HG02938 (cell line): ENCODE data around the gene KCNIP4.
"Not testable (repeated sequence)": the region's sequence is repeated elsewhere in the genome, so short reads cannot be mapped to it uniquely, and the experiment has no call there.

Source experiments
- ATAC-seq: cut with Tn5 transposase; IDR thresholded peaks from one replicate; pipeline ENCODE4 v1.9.1; 2021; ENCODE audit warnings: mild to moderate bottlenecking, moderate library complexity; ENCODE audit not compliant: unreplicated experiment

KCNIP4 gene

DNA sequence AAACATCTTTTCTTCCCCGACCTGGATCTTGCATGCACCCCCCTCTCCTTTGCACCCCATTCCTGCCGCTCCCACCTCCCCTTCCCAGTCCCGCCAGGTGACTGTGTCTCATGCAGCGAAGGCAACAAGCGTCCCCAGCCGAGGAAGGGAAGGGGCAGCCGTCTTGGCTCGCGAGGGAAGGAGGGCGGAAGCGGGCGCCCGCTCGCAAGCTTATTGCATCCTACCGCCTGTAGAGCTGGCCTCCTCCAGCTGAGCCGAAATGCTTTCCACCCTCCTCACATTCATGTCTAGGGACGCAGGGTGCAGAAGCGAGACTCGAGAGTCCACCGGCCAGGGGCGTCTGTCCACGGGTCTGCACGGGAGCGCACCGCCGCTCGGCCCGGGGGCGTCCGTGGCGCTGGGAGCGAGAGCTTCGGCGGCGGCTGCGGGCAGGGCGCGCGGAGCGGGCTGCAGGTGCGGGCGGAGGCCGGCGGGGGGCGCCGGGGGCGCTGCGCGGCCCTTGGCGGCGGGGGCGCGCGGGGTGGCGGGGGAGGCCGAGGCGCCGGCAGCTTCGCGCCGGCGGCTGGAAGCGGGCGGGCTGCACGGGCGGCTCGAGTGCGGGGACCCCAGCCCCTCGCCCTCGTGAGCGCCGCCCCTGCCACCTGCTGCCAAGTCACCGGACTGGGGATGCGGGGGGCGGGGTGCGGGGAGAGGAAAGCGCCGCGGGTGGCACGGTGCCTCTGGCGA lies at the start of gene KCNIP4:
TSS of gene KCNIP4 (minus strand) at position 426 of the 726 bp plus-strand sequence.
- no peak for ATAC-seq

DNA sequence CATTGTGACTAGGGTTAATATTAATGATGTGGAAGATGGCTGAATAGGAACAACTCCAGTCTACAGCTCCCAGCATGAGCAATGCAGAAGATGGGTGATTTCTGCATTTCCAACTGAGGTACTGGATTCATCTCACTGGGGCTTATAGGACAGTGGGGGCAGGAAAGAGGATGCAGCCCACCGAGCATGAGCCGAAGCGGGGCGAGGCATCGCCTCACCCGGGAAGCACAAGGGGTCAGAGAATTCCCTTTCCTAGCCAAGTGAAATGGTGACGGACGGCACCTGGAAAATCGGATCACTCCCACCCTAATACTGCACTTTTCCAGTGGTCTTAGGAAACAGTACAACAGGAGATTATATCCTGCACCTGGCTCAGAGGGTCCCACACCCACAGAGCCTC lies 48.0 kb upstream of the KCNIP4 start:
- ATAC-seq, result not testable (repeated sequence)

DNA sequence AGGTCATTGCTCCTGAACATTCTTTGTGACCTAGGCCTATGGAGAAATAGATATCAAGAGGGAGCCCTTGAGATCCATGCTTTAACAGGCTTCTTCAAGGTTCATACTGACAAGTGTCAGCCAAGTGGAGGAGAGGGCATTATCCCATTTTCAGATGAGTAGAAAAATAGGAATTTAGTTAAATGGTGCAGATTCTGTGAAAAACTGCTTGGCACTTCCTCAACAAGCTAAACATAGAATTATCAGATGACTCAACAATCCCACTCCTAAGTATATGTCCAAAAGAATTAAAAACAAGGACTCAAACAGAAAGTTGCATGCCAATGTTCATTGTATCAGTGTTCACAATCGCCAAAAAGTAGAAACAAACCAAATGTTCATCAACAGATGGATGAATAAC lies 43.8 kb upstream of the KCNIP4 start:
- ATAC-seq, result no peak

DNA sequence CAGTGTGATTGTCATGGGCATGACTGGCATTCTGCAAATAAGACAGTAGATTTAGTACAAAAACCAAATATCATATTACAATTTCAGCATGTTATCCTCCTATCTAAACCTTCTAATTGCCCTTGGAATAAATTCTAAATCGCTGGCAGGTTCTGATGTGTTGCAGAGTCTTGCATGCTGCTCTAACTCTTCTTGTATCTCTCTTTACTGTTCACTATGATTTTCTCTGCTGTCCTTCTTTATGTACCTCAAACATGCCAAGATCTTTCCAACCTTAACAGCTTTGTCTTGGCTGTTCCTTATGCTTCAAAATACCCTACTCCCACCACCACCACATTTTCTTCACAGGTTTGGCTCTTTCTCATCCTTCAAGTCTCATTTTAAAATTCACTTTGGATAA lies 43.0 kb upstream of the KCNIP4 start:
- ATAC-seq, result no peak

DNA sequence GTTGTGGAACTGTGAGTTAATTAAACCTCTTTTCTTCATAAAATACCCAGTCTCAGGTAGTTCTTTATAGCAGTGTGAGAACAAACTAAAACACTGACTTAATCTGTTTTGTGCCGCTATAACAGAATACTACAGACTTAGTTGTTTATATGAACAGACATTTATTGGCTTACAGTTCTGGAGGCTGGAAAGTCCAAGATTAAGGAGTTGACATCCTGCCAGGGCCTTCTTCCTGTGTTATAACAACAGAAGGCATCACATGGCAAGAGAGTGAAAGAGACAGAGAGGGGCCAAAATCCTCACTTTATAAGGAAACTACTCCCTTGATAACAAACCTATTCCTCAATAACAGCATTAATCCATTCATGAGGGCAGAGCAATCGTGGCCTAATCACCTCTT lies 42.5 kb upstream of the KCNIP4 start:
- ATAC-seq, result no peak

DNA sequence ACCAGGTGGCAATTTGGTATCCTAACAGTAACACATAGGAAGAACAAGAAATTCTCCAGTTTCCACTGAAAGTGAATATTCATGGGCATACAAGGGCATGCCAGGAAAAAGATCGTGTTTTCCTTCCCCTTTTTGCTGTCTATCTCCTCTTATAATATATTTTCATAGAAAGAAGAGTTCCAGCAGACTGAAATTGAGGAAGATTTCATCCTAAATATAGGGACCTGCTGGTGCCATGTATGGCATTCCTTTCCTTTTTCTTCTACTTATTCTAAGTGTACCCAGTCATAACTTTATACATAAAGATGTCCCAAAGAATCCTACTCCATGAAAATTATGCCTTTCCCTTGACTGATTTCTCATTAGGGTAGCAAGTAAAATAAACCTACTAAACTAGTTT lies 40.8 kb upstream of the KCNIP4 start:
- no peak for ATAC-seq

DNA sequence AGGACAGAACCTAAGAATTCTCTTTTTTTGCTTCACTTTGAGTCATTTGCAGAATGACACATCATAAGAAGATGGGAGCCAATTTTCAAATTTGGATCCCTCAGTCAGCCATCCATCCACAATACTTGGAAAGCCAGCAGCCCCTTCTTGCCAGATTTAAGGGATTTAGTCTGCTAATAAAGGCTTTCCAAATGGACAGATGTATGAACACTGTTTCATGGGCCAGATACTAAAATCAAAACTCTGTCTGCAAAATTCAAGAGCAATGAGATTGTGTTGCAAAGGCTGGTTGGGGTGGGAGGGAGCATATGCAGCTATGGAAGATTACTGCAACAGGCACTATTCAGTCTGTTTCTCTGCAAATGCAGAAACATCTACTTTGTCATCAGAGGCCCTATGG lies 37.7 kb upstream of the KCNIP4 start:
- no peak for ATAC-seq

DNA sequence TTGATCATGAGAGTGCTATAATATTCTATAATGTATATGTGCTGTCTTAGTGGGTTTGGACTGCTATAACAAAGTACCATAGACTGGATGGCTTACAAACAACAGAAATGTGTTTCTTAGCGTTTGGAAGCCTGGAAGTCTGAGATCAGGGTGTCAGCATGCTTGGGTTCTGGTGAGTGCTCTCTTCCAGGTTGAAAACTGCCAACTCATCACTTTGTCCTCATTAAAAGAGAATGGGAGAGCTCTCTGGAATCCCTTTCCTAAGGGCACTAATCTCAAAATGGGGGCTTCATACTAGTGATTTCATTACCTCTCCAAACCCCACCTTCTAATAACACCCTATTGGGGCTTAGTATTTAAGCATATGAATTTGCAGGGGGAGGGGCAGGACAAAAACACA lies 33.5 kb upstream of the KCNIP4 start:
- no peak for ATAC-seq

DNA sequence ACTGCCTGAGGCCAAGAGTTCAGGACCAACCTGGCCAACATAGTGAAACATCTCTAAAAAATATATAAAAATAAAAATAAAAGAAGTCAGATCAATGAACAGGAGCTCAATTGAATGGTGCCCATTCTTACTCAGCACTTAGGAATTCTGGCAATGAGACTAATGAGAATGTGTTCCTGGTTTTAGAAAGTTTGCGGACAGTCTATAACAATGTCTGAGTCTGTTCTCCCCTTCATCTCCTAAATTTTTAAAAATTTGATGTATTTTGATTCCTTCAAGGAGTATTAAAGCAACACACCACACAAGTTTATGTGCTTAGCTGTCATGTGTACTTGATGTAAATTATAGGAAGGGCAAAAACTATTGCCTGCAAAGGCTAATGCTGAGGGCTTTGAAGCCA lies 30.6 kb upstream of the KCNIP4 start:
- no peak for ATAC-seq

DNA sequence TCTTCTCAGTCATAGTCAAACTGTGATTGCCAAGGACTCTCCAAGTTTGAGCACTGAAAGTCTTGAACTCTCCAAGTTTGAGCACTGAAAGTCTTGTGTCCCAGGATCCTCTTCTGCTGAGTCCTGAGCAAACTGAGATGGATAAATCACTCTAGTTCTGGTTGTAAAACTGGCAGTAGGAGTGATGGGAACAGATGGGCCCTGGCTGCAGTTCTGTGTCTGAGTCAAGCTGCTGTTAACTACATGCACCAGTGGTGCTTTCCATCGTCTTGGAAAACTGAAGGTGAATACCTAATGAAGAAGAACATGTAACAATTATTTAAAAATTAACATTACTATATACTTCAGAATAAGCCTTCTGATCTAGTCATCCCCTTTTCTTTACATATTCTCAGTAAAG lies 27.6 kb upstream of the KCNIP4 start:
- ATAC-seq, result no peak

DNA sequence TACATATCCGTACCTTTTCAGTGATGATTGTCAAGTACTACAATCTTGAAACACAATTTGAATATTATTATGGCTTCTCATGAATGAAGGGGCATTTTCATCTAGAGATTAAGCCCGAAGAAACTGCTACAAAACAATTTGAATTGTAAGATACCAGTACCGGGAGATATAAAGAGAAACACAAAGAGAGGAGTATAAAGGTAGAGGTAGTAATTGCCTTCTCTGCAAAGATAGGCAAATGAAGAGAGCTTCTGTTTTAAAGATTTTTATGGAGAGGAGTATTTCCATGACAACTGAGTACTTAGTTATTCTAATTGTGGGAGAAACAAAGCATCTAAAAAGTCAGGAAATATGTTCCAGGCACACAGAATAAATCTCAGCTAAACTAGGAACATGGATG lies 25.3 kb upstream of the KCNIP4 start:
- no peak for ATAC-seq

DNA sequence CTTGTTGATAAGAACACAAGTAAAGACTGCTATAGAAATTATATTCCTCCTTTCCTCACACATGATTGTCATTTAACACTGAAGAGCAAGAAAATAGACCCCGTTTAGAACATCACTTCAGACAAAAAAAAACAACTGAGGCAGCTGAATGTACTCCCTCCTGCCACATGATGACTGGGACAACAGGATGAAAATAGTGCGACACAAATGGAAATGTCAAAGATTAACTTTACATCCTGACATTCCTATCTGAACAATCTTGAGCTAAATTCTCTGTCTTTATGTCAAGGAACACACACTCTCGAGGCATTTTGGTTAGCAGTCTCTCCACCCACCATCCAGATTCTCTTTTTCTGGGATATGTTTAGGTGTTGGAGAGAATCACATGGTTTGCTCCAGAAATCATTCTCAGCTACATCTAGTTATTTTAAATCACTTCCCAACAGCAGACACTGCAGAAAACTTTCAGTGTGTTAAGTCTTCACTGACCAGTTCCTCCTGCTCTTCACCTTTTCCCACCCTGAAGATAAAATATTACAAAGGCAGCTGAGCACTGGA lies 16.3 kb upstream of the KCNIP4 start:
- no peak for ATAC-seq

DNA sequence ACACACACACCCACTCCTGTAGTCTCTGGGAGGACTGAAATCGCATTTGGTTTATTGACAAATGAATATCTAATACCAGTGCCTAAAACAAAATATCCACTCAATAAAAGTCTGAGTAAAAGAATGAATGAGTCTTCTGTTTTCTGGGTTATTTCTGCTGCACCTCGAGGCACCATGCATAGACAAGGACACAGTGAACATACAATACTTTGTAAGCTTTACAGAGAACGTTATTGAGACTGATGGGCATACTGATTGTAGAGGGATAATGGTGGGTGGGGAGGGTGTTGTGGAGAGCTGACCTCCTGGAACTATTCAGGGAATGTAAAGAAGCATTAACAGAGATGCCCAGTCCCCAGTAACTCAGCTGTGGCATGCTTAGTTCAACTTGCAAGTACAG lies 14.1 kb upstream of the KCNIP4 start:
- no peak for ATAC-seq

DNA sequence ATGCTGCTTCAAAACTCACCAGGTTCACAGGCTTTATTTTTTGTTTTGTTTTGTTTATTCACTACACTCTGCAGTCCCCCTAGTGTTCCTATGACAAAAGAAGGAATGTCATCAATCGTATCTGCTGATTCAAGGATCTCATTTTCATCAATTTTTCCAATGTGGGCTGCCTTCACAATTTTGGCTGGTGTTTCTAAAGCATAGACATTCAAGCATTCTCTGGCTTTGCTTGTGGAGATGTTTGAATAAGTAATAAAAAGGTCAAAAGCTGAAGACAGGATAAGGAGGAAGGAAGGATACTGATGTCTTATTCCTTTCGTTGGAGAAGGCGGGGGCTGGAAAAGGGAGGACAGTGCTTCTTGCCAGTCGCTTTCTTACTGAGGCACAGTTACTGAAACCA lies 12.2 kb upstream of the KCNIP4 start:
- no peak for ATAC-seq

DNA sequence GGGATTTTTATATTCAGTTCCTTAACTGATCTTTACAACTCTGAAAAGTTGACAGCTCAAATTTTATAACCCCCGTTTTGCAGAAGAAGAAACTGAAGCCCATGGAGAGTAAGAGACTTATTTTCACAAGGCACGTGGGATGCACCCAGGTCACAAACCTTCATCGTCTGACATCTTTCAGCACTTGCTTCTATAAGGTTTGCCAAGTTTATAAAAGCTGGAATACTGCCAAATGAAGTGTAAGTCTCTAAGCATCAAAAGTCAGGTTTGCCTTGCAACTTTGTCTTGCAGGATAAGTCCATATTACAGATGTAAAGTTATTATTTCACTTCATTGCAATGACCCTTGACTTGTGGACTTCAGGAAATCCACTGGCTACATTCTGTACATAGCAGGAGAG lies 6.3 kb upstream of the KCNIP4 start:
- ATAC-seq, result no peak

DNA sequence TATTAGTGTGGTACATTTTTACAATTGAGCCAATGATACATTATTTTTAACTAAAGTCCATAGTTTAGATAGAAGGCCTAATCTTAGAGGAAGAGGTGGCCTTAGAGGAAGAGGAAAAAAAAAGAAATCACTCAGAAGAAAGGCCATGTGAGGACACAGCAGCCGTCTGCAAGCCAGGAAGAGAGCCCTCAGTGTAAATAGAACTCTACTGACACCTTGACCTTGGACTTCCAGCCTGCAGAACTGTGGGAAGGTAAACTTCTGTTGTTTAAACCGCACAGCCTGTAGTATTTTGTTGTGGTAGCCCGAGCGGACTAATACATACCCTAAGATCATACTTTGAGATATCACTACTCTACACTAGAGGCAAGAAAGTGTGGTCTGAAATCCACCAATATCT lies 5.1 kb upstream of the KCNIP4 start:
- no peak for ATAC-seq

DNA sequence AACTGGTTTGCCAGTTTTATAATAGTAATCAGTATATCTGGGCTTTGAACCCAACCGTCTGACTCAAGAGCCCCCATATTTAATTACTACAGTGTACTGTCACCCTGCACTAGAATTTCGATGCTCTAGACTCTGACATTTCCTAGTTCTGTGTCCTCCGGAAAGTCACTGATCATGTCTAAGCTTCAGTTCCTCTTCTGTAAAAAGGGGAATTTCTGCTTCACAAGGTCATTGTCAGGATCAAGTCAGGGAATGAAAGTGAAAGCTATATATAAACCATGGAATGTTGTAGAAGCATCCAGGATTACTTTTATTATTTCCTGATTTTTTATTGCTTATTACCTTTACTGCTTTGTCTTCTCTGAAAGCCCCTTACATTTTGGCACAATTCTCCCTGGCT lies 4.0 kb upstream of the KCNIP4 start:
- ATAC-seq, result no peak

DNA sequence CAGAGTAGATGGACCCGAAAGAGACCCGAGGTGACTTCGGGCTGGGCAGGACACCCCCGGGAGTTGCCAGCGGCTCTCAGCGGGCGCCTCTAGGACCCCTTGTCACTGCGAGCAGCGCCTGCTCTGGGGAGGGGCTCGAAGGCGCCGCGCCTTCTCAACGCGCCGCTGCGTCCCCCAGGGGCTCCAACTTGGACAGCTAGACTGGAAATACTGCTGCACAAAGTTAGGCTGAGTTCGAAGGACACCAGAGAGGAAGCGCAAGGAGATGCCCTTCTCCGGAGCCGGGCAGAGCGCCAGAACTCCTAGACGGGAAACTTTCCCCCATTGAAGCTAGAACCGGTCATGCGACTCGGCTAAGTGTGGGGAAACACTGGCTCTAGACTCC lies 493 bp upstream of the KCNIP4 start:
- no peak for ATAC-seq

DNA sequence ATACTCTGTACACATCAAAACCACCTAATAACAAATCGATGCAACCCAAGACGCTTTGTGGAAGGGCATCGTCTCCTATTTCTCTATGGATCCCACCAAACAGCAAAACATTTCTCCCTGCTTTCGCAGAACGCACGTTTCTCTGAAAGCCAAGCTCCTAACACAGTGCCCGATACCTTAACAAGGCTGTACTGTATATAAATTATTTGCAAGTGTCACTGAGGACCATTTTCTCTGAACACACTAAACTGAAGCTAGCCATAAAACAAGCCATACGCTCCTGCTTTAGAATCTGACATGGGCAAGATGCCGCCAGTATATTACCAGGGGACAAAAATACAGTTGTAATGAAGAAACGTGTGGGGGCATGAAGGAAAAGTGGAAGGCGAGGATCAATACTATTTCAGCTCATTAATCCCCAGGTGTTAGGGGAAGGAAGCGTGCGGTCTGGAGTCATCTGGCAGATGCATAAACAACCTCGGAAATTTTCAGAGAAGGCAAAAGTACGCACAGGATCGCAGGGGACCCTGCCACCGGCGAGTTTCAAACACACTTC lies 703 bp downstream of the KCNIP4 start:
- no peak for ATAC-seq

DNA sequence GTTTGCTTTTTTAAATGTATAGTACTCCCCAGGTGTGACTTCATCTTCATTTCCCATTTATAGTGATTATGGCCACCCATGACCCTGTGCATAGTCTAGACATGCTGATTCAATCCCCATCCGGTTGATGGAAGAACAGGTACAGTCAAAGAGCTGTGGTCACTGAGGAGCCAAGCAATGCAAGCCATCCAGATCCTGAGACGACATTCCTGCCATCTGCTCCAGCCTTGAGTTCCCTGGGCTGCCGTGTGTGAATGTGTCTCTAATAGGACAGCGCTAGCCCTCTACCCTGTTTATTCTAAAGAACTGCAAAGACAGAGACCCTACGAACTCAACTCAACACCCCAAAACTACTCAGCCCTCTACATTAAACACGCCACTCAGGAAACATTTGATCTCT lies 1.7 kb downstream of the KCNIP4 start:
- no peak for ATAC-seq

DNA sequence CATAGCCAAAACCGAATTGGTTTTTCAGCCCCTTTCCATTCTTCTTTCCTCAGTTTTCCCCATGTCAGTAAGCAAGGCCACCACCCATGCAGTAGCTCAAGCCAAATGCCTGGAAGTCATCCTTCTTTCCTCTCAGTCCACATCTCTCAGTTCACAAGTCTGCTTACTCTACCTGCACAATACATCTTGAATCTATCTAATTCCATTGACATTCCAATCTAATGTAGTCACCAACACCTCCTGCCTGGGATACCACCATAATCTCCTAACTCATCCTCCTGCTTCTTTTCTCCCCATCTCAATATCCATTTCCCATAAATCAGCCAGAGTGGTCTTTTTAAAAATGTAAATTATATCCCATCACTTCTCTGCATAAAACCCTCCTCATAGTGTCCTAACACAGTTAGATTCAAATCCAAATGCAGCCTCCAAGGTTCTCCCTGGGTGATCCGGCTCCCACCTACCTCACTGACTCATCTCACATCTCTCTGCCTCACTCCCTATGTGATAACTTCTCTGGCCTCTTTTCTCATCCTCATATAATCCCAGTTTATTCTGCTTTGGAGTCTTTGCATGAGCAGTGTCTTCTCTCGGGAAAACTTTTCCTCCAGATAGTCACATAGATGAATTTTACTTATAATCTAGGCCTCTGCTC lies 26.9 kb downstream of the KCNIP4 start:
- no peak for ATAC-seq

DNA sequence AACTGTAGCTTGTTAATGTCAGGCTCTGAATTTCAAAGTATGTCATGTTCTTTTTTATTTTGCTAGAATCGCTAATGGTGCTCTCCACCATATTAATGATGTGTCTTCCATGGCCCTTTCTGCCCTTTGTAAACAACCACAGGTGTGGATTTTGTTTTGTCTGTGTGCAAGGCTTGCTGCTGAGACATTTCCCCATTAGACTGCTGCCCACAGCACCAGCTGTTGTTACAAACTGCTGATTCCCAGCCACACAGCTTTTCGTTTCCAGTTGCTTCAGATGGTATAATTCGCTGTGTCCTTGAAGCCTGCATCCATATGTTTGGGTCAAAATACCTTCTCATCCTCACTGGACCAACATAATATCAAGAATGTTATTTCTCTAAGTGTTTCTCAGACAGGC lies 32.8 kb downstream of the KCNIP4 start:
- ATAC-seq, result no peak
